Hepatocyte (in vitro differentiated cells): ENCODE results near the gene CROCC2. TPM values are rescaled to one million over a fixed set of nuclear protein-coding genes. Genes with fewer than 3 reads are reported as not detected.

Experiments
- DNase-seq: peaks from one replicate; pipeline ENCODE4 v3.0.0-alpha.2; 2016; ENCODE audit warnings: low spot score
- H2AFZ ChIP-seq: fragments of 200-600 bp; sonication (generic); 2 replicates; pipeline ENCODE4 v1.6.0; 2016; ENCODE audit warnings: antibody characterized with exemption, mild to moderate bottlenecking
- H3K27ac ChIP-seq: fragments of 200-600 bp; sonication (generic); 2 replicates; pipeline ENCODE4 v1.5.1; 2016; ENCODE audit warnings: mild to moderate bottlenecking
- H3K27me3 ChIP-seq: fragments of 200-600 bp; sonication (generic); 2 replicates; pipeline ENCODE4 v1.6.1; 2016
- H3K36me3 ChIP-seq: fragments of 200-600 bp; sonication (generic); replicated peaks from 2 replicates; pipeline ENCODE4 v1.5.1; 2016; ENCODE audit warnings: low read depth; ENCODE audit not compliant: insufficient read depth
- H3K4me1 ChIP-seq: fragments of 200-600 bp; sonication (generic); 2 replicates; pipeline ENCODE4 v1.5.1; 2016; ENCODE audit warnings: mild to moderate bottlenecking, moderate library complexity; ENCODE audit not compliant: insufficient read depth
- H3K4me2 ChIP-seq: fragments of 200-600 bp; sonication (generic); 2 replicates; pipeline ENCODE4 v1.6.0; 2016
- H3K4me3 ChIP-seq: fragments of 200-600 bp; sonication (generic); 2 replicates; pipeline ENCODE4 v1.5.1; 2016; ENCODE audit warnings: mild to moderate bottlenecking
- H3K79me2 ChIP-seq: fragments of 200-600 bp; sonication (generic); 2 replicates; pipeline ENCODE4 v1.6.0; 2017; ENCODE audit warnings: mild to moderate bottlenecking
- H3K9me2 ChIP-seq: fragments of 200-600 bp; sonication (generic); replicated peaks from 2 replicates; pipeline ENCODE4 v1.6.0; 2017; ENCODE audit warnings: mild to moderate bottlenecking; ENCODE audit not compliant: insufficient read depth
- H3K9me3 ChIP-seq: fragments of 200-600 bp; sonication (generic); 2 replicates; pipeline ENCODE4 v1.5.1; 2016; ENCODE audit warnings: low read depth, mild to moderate bottlenecking
- H4K20me1 ChIP-seq: fragments of 200-600 bp; sonication (generic); 2 replicates; pipeline ENCODE4 v1.6.0; 2016; ENCODE audit warnings: mild to moderate bottlenecking; ENCODE audit not compliant: insufficient read depth, poor library complexity, severe bottlenecking
- EZH2 ChIP-seq: fragments of 200-600 bp; sonication (generic); IDR thresholded peaks from 2 replicates; pipeline ENCODE4 v1.6.1; 2016; ENCODE audit warnings: antibody characterized with exemption, mild to moderate bottlenecking, borderline replicate concordance
- EZH2phosphoT487 ChIP-seq: fragments of 200-600 bp; sonication (generic); IDR thresholded peaks from one replicate; pipeline ENCODE4 v1.6.1; 2018; ENCODE audit warnings: antibody characterized with exemption, mild to moderate bottlenecking, low read depth, moderate library complexity; ENCODE audit not compliant: unreplicated experiment, severe bottlenecking
- WGBS: methylation state at CpG from one replicate; pipeline ENCODE4 v1.1.6; 2016; ENCODE audit warnings: low lambda C conversion rate; ENCODE audit errors: missing lambda C conversion rate; 5-methylcytosine and 5-hydroxymethylcytosine counted together
- polyA plus RNA-seq: library from polyadenylated mRNA; unstranded; fragments of >200 nt; fragmentation: Nextera tagmentation; extraction: Ambion mirVana; gene quantifications from 2 replicates; pipeline ENCODE4 v1.2.1, GENCODE V29; 2016
- total RNA-seq: library from RNA; depleted of rRNA; stranded (reverse); fragments of >200 nt; gene quantifications from 2 replicates; pipeline ENCODE4 v1.2.3, GENCODE V29; 2014
- TF ChIP-seq, protein P1 (sequence below): fragments of 200-600 bp; sonication (generic); IDR thresholded peaks from 2 replicates; pipeline ENCODE4 v1.5.1; 2016; ENCODE audit warnings: antibody characterized with exemption, mild to moderate bottlenecking; ENCODE audit not compliant: poor library complexity

CROCC2 gene
- total and polyA plus RNA-seq, 2 experiments from 2014 or later: 0.04 to 0.10 TPM

- no peak overlapping the region for H2AFZ ChIP-seq
- H4K20me1 ChIP-seq: no peaks in the 10 kb centered on the region
- TF ChIP-seq EZH2 (no peak), EZH2phosphoT487 (no peak)
- TF ChIP-seq, protein P1, sequence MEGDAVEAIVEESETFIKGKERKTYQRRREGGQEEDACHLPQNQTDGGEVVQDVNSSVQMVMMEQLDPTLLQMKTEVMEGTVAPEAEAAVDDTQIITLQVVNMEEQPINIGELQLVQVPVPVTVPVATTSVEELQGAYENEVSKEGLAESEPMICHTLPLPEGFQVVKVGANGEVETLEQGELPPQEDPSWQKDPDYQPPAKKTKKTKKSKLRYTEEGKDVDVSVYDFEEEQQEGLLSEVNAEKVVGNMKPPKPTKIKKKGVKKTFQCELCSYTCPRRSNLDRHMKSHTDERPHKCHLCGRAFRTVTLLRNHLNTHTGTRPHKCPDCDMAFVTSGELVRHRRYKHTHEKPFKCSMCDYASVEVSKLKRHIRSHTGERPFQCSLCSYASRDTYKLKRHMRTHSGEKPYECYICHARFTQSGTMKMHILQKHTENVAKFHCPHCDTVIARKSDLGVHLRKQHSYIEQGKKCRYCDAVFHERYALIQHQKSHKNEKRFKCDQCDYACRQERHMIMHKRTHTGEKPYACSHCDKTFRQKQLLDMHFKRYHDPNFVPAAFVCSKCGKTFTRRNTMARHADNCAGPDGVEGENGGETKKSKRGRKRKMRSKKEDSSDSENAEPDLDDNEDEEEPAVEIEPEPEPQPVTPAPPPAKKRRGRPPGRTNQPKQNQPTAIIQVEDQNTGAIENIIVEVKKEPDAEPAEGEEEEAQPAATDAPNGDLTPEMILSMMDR: no peak
- no peaks in the 10 kb centered on the region for H3K9me2 ChIP-seq
- no peak for DNase-seq
- no peak overlapping the region for H3K27ac ChIP-seq
- H3K27me3 ChIP-seq: no peaks in the 10 kb centered on the region
- no peaks in the 10 kb centered on the region for H3K79me2 ChIP-seq
- H3K4me2 ChIP-seq: no peak overlapping the region
- H3K4me1 ChIP-seq: no peaks in the 10 kb centered on the region
- no peaks in the 10 kb centered on the region for H3K9me3 ChIP-seq
- 91% methylated on average over 26 of the region's 26 CpGs for WGBS
- no peak overlapping the region for H3K4me3 ChIP-seq
- H3K36me3 ChIP-seq: no peaks in the 10 kb centered on the region
Observed at GRCh38 chr2:240930631-240931318, 24.6 kb downstream of the CROCC2 start.

DNA sequence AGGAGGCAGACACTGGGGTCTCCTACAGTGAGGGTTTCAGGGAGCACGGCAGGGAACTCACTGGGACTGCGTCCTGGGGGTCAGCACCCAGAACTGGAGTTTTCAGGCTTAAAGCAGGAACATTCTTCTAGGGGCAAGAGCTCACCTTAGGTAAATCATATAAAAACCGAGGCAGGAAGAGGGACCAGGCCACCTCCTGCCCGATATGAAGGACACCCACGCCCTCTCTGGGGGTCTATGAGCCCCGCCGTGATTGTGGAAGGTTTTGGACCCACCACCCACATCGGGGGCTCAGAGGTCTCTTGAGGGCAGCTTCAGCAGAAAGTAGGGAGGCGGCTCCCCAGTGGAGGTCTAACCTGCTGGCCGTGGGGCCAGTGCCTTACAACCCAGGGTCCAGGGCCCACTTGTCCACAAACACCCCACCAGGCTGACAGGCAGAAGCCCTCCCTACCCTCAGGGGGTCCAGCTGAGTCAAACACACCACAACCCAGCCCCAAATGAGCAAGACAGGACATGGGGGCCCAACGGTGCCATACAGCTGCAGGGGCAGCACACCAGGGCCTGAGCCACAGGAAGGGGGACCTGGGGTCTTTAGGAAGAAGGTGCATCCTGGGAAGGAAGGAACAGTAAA, 25.3 kb downstream of the CROCC2 start:
- H3K9me3 ChIP-seq: no peaks in the 10 kb centered on the region
- no peak for DNase-seq
- no peak overlapping the region for H3K27ac ChIP-seq
- no peak overlapping the region for H2AFZ ChIP-seq
- no peak overlapping the region for H3K4me2 ChIP-seq
- H3K79me2 ChIP-seq: no peaks in the 10 kb centered on the region
- no peaks in the 10 kb centered on the region for H3K36me3 ChIP-seq
- no peaks in the 10 kb centered on the region for H3K4me1 ChIP-seq
- H3K27me3 ChIP-seq: no peaks in the 10 kb centered on the region
- no peak overlapping the region for H3K4me3 ChIP-seq
- TF ChIP-seq EZH2phosphoT487: no peak
- TF ChIP-seq, protein P1: no peak
- TF ChIP-seq EZH2: no peak
- no peaks in the 10 kb centered on the region for H3K9me2 ChIP-seq
- WGBS: 87% methylated on average over 11 of the region's 11 CpGs
- no peaks in the 10 kb centered on the region for H4K20me1 ChIP-seq

DNA sequence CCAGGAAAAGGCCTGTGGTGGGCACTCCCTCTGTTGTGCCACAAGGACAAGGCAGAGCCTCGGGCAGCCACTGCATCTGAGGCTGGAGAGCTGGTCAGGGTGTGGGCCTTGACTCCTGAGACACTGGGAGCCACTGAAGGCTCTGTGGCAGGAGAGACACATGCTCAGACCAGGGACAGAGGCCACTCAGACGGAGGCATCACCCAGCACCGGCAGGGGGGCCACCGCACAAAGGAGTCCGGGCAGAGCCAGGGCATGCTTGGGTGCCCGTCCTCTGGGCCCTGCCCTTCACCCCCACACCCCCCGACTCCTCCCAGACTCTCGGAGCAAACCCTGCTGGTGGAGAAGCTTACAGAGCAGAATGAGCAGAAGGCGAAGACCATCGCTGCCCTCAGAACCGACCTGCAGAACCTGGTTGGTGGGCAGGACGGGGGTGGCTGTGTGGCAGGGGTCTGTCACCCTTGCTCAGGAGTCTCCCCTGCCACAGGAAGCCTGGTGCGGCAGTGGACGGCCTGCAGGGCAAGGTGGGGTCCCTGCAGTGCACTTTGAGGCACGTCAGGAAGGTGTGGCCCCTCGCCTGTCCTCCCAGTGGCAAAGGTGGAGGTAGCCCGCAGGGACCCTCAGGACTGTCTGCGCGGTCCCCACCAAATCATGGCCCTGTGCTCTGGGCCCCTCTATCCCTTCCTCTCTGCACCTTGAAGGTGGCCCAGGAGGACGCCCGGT, 26.0 kb downstream of the CROCC2 start:
- H3K36me3 ChIP-seq: no peaks in the 10 kb centered on the region
- H3K4me3 ChIP-seq: no peak overlapping the region
- no peaks in the 10 kb centered on the region for H3K9me2 ChIP-seq
- H4K20me1 ChIP-seq: no peaks in the 10 kb centered on the region
- no peaks in the 10 kb centered on the region for H3K9me3 ChIP-seq
- H3K27me3 ChIP-seq: no peaks in the 10 kb centered on the region
- no peak for DNase-seq
- no peak overlapping the region for H2AFZ ChIP-seq
- no peaks in the 10 kb centered on the region for H3K79me2 ChIP-seq
- TF ChIP-seq, protein P1: no peak
- TF ChIP-seq EZH2 (no peak), EZH2phosphoT487 (no peak)
- 93% methylated on average over 21 of the region's 21 CpGs for WGBS
- H3K4me1 ChIP-seq: no peaks in the 10 kb centered on the region
- H3K4me2 ChIP-seq: no peak overlapping the region
- no peak overlapping the region for H3K27ac ChIP-seq
